ENCODE measurements around the gene BIRC7. TPM values are rescaled to one million over a fixed set of nuclear protein-coding genes. Genes with fewer than 3 reads are reported as not detected.

Gene BIRC7
- total RNA-seq, 2 experiments from 2014 or later, result not detected

DNA sequence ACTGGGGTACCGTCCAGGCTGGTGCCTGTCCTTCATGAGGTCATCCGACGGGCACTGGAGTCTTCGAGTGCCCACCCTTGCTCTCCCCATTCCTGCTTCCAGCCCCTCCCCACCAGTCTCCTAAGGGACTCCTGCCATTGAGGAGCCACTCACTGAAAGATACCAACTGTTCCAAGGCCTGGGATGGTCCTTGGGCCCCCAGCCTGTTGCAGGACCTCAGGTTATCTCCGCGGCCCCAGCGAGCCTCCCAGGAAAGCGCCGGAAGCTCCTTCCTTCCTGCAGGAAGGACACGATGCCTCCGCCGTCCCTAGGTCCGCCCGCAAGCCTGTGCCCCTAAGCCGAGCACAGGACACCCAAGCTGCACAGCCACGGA is 17.3 kb downstream of the BIRC7 start:
- ATAC-seq (ENCODE audit: low read depth) (no peak), DNase-seq (no peak)
- POLR2A ChIA-PET, result no interaction called here
- Mint-ChIP-seq H3K4me3 (no peak overlapping the region), H3K27me3 (peaks cover 38% of the 10 kb centered on the region), H3K27ac (no peak overlapping the region), H3K36me3 (no peaks in the 10 kb centered on the region), H3K4me1 (peaks cover 3% of the 10 kb centered on the region), H3K9me3 (no peaks in the 10 kb centered on the region)

DNA sequence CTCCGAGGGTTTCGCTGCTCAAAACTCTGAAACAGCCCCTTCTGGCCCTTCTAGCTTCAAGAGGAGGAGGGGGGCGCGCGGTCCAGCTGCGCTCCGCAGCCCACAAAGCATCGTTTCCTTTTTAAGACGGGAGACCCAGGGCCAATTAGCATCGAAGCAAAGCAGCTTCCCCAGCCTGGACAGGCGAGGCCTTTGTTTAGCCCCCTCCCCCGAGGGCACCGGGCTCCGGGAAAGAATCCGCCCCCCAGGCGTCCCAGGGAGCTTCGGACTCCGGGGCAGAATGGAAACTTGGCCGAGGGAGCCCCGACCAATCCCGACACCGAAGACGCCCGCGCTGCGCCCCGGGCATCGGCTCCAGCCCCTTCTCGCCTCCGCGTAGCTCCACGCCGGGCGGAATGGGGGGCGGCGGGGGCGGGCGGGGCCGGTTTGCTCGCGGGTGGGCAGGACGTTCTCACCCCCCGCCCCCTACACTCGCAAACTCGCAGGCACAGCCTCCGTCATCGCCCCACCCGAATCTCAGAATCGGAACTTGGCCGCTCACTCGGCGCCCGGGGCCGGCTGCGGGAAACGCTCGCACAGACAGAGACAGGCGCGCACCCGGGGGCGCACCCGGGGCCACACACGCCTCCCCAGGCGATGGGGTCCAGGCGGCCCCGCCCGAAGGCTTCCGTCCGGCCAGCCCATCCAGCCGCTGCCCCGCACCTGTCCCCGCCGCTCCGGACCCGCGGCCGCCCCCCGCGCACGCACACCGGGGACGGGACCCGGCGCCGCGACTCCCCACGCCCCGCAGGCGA is 17.9 kb downstream of the BIRC7 start:
- POLR2A ChIA-PET, result no interaction called here
- peaks cover 36% of the 10 kb centered on the region for H3K27me3 Mint-ChIP-seq
- H3K4me3 Mint-ChIP-seq, result no peak overlapping the region
- DNase-seq (no peak), ATAC-seq (ENCODE audit: low read depth) (no peak)
- H3K27ac Mint-ChIP-seq, result no peak overlapping the region
- no peaks in the 10 kb centered on the region for H3K9me3 Mint-ChIP-seq
- H3K4me1 Mint-ChIP-seq, result peaks cover 3% of the 10 kb centered on the region
- no peaks in the 10 kb centered on the region for H3K36me3 Mint-ChIP-seq

DNA sequence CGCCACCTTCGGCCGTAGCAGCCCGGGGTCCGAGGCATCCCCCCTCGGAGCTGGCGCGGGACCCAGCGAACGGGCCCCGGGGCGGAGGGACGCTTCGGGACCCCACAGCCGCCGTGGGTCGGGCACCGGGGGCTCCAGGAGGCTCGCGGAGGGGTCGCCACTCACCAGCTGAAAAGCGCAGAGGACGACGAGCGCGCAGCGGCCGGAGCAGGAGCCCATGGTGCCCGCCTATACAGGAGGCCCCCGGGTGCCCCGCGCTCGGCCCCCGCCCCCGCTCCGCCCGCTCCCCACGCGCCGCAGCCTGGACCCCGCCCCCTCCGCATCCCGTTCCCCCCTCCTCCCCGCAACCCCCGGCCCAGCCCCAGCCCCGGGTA is 18.5 kb downstream of the BIRC7 start, which contains the start of gene NKAIN4:
NKAIN4 (minus strand) TSS at position 232 of the 374 bp plus-strand sequence; CDS start at position 219, 13 bp downstream.
- Mint-ChIP-seq H3K4me3 (no peak within 1 kb of the TSS), H3K4me1 (peaks cover 3% of the 10 kb centered on the region), H3K27ac (no peak within 1 kb of the TSS), H3K36me3 (no peaks in the 10 kb centered on the region), H3K27me3 (peaks cover 34% of the 10 kb centered on the region), H3K9me3 (no peaks in the 10 kb centered on the region)
- ATAC-seq (ENCODE audit: low read depth) (no peak), DNase-seq (no peak)
- POLR2A ChIA-PET, result no interaction called here

DNA sequence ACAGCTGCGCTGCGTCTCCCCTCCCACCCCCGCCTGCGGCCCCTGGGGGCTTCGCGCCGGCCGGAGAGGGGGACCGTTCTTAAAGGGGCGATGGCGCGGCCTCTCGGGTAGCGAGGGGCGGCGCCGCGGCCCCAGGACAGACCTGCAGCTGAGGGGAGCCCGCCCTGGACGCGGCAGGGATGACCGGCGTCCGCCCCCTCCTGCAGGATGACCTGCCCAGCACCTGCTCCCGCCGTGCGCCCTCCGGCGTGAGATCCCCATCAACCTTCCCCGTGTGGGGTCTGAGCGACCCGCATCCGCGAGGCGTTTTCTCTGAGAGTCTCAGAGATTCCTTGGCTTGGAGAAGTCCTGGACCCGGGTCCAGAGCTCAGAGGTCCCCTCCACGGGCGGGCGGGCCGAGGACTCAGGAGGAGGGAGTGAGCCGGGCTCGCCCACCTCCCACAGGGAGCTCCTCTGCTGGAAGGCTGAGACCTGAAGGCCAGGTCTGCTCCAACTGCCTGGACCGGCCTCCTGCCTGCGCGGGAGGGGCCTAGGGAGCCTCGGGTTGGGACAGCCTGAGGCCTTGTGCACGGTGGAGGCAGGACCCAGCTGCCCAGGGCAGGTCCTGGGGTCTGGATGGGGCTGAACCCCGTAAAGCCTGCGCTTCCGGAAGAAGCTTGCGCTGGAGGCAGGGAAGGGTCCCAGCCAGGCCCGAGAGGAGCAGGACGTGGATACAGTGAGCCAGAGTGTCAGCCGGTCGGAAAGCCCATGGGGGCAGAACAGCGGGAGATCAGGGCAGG is 19.1 kb downstream of the BIRC7 start:
- POLR2A ChIA-PET, result no interaction called here
- Mint-ChIP-seq H3K4me1 (peaks cover 3% of the 10 kb centered on the region), H3K27ac (no peak overlapping the region), H3K36me3 (no peaks in the 10 kb centered on the region), H3K9me3 (no peaks in the 10 kb centered on the region), H3K27me3 (peaks cover 34% of the 10 kb centered on the region), H3K4me3 (no peak overlapping the region)
- ATAC-seq (ENCODE audit: low read depth) (no peak), DNase-seq (no peak)

DNA sequence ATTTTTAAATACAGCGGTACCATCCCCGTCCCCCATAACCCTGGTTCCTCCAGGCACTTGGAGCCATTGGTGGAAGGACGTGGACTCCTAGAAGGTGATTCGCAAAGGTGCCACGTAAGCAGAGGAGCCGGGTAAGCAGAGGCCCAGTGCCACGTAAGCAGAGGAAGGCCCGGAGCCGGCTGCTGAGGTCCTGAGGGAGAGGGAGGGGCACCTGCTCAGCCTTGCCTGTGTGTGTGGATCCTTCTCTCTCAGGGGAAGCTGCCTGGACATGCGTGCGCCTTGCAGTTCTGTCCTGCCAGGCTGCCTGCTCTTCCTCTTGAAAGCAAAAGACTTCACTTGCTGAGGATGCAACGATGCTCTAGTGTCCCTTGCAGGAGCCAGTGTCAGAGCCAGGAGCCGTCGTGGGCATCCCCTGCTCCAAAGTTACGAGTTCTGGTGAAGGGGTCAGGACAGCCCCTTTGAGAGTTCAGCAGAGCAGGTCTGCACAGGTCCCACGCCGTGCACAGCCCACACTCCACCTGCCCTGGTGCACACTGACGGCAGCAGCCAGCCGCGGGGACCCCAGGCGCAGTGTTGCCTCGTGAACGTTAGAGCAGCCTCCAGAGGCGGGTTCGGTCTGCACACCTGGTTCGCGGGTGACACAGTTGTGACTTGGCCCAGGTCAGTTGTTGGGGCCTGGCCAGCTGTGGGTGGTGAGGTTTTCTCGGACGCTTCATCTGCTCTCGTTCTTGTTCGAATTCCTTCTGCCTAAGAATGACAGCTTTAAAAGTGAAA is 20.4 kb downstream of the BIRC7 start:
- POLR2A ChIA-PET, result no interaction called here
- Mint-ChIP-seq H3K27me3 (peaks cover 36% of the 10 kb centered on the region), H3K27ac (no peak overlapping the region), H3K9me3 (no peaks in the 10 kb centered on the region), H3K36me3 (no peaks in the 10 kb centered on the region), H3K4me1 (peaks cover 3% of the 10 kb centered on the region), H3K4me3 (no peak overlapping the region)
- DNase-seq, result no peak
- ATAC-seq (ENCODE audit: low read depth), result no peak

DNA sequence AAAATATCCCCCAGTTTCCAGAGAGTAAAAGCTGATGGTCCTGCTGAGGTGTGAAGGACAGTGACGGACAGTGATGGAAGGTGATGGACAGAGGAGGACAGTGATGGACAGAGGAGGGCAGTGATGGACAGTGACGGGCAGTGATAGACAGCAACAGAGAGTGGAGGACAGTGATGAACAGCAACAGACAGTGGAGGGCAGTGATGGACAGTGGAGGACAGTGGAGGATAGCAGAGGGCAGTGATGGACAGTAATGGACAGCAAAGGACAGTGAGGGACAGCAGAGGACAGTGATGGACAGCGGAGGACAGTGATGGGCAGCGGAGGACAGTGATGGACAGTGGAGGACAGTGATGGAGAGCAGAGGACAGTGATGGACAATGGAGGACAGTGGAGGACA is 21.2 kb downstream of the BIRC7 start:
- ATAC-seq (ENCODE audit: low read depth) (no peak), DNase-seq (no peak)
- Mint-ChIP-seq H3K4me3 (no peak overlapping the region), H3K36me3 (no peaks in the 10 kb centered on the region), H3K9me3 (no peaks in the 10 kb centered on the region), H3K27me3 (peaks cover 36% of the 10 kb centered on the region), H3K4me1 (peaks cover 3% of the 10 kb centered on the region), H3K27ac (no peak overlapping the region)
- POLR2A ChIA-PET, result no interaction called here

DNA sequence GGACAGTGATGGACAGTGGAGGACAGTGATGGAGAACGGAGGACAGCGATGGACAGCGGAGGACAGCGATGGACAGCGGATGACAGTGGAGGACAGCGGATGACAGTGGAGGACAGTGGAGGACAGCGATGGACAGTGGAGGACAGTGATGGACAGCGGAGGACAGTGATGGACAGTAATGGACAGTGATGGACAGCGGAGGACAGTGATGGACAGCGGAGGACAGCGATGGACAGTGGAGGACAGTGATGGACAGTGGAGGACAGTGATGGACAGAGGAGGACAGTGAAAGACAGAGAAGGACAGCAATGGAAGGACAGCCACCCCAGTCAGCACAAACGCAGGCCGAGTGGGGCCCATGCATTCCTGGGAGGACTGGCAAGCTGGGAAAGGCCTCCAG is 21.9 kb downstream of the BIRC7 start:
- Mint-ChIP-seq H3K4me3 (no peak overlapping the region), H3K9me3 (no peaks in the 10 kb centered on the region), H3K36me3 (no peaks in the 10 kb centered on the region), H3K4me1 (peaks cover 8% of the 10 kb centered on the region), H3K27ac (no peak overlapping the region), H3K27me3 (peaks cover 31% of the 10 kb centered on the region)
- DNase-seq, result no peak
- POLR2A ChIA-PET, result no interaction called here
- no peak for ATAC-seq (ENCODE audit: low read depth)

DNA sequence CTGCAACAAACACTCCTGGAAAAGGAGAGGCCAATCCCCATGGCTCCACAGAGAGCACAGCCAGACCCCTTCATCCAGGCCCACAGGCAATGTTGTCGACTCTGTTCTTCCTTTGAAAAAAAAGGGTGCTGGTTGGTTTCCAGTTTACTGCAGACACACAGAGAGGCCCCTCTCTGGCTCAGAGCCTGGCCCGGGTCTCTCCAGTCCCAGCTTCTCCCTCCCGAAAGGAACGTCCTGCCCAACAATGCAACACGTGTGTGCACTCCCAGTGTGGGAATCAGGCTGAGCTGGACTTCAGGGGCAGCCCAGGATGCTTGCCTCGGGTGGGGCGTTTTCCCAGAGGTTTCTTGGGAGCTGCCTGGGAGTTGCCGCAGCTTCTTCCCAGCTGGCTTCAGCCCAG is 23.1 kb downstream of the BIRC7 start:
- no peak for DNase-seq
- Mint-ChIP-seq H3K4me1 (peaks cover 8% of the 10 kb centered on the region), H3K36me3 (no peaks in the 10 kb centered on the region), H3K4me3 (no peak overlapping the region), H3K27me3 (peaks cover 26% of the 10 kb centered on the region), H3K9me3 (no peaks in the 10 kb centered on the region), H3K27ac (no peak overlapping the region)
- no peak for ATAC-seq (ENCODE audit: low read depth)
- POLR2A ChIA-PET, result no interaction called here

DNA sequence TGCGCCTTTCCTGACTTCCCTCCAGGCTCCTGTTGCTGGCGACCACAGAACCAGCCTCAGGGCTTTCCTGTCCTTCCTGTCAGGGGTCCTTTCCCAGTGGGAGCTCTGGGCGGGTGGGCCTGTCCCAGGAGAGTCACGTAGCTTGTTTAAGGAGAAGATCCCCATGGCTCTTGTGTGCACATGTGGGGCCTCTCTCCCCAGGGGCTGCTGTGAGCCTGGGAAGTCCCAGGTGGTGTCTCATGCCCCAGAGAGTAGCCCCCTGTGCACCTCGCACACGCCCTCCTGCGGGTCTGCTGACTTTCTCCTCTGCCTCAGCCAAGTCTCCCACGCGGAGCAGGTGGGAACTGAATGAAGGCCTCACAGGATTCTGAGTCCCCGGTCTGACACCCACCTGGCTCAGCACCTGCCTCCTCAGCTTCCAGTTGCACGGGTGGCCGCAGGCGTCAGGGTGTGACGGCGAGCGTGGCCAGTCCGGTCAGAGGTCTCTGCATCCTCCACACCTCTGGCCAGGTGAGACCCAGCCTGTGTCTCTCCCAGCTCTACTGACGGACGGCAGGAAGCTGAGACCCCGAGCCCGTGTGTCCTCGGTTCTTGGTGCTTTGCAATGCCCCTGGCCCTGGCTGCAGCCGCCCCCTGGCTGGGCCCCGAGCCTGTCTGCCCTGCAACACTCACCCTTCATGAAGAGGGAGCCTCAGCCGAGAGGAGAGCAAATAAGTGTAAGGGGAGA is 24.2 kb downstream of the BIRC7 start:
- Mint-ChIP-seq H3K4me3 (no peak overlapping the region), H3K27me3 (peaks cover 23% of the 10 kb centered on the region), H3K9me3 (no peaks in the 10 kb centered on the region), H3K4me1 (peaks cover 8% of the 10 kb centered on the region), H3K36me3 (no peaks in the 10 kb centered on the region), H3K27ac (no peak overlapping the region)
- DNase-seq (no peak), ATAC-seq (ENCODE audit: low read depth) (no peak)
- POLR2A ChIA-PET, result no interaction called here

DNA sequence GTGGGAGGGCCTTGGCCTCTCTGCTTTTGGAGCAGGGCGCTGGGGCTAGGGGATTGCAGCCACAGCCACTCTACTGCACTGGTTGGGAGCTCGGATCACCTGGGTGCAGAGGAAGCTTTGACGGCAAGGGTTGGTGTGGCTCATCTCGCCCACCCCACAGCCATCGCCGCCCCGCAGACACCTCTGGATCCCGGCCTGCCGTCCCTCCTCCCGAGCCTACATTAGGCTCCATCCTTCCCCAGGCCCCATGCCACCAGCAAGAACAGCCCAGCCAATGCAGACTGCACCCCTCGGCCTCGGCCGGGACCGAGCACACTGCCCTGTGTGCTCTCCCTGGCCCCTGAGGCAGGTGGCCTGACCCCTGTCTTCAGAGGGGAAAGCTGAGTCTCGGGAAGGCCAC is 24.8 kb downstream of the BIRC7 start:
- POLR2A ChIA-PET, result no interaction called here
- ATAC-seq (ENCODE audit: low read depth) (no peak), DNase-seq (no peak)
- H3K27me3 Mint-ChIP-seq, result peaks cover 17% of the 10 kb centered on the region
- no peak overlapping the region for H3K4me3 Mint-ChIP-seq
- H3K36me3 Mint-ChIP-seq, result no peaks in the 10 kb centered on the region
- H3K9me3 Mint-ChIP-seq, result no peaks in the 10 kb centered on the region
- H3K27ac Mint-ChIP-seq, result no peak overlapping the region
- peaks cover 8% of the 10 kb centered on the region for H3K4me1 Mint-ChIP-seq

DNA sequence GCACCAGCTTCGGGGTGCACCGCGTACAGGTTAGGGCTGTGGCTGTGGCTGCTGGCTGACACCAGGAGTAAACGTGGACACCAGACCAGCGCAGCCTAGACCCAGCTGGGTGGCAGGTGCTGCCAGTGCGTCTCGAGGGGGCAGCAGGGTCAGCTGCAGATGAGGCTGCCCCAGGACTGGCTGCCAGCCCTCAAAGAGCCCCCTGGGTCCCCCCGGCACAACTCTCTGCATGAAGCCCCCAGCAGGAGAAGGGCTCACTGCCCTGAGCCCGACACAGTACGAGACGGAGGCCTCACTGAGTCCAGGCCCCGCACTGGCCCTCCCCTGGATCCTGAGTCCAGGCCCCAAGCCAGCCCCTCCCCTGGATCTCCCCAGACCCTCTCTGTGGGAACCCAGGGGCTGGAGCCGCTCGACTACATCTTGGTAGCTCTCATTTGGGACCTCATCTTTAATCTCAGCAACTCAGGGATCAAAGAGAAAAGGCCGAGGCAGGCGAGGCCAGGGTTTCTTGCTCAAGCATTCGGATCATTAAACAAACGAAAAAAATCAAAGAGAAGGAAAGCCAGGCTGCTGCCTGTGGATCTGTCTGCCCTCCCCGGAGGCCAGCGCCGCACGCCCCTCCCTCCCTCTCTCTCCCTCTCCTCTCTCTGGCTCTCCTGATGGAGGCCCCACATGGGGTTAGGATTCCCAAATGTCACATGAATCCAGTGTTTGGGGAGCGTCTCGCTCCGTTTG is 25.5 kb downstream of the BIRC7 start:
- Mint-ChIP-seq H3K9me3 (no peaks in the 10 kb centered on the region), H3K27ac (no peak overlapping the region), H3K27me3 (peaks cover 11% of the 10 kb centered on the region), H3K36me3 (no peaks in the 10 kb centered on the region), H3K4me3 (no peak overlapping the region), H3K4me1 (peaks cover 8% of the 10 kb centered on the region)
- DNase-seq (no peak), ATAC-seq (ENCODE audit: low read depth) (no peak)
- POLR2A ChIA-PET, result no interaction called here

DNA sequence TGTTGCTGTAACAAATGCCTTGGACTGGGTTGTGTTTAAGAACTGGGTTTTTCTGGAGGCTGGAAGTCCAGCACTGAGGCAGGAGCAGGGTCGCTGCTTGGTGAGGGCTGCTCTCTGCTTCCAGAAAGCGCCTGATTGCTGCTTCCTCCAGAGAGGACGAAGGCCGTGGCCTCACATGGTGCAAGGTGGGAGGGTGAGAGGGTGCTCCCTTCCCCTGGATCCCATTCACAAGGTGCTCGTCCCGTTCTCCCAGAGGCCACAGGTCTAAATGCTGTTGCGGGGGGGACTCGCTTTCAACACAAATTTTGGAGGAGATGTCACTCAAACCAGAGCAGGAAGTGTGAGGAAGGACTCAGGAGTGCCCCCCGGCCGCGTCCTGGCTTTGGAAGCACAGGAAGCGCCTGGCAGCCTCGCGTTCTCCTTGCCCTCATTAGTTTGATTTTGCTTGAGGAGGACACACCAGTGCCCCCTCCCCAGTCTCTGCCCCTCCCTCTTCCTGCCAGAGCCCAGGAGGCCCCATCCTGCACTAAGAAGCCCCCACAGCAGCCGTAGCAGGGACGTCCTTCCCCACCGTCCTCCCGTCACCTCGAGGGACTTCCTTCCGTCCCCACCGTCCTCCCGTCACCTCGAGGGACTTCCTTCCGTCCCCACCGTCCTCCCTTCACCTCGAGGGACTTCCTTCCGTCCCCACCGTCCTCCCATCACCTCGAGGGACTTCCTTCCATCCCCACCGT is 26.3 kb downstream of the BIRC7 start:
- peaks cover 10% of the 10 kb centered on the region for H3K27me3 Mint-ChIP-seq
- no peak overlapping the region for H3K4me3 Mint-ChIP-seq
- ATAC-seq (ENCODE audit: low read depth), result no peak
- no peak for DNase-seq
- no peaks in the 10 kb centered on the region for H3K9me3 Mint-ChIP-seq
- POLR2A ChIA-PET, result no interaction called here
- H3K36me3 Mint-ChIP-seq, result no peaks in the 10 kb centered on the region
- H3K4me1 Mint-ChIP-seq, result peaks cover 8% of the 10 kb centered on the region
- H3K27ac Mint-ChIP-seq, result peak overlapping the region; percentile 45
